Muscle of back (tissue), 11 donors: ENCODE data around the gene COLEC11. TPM values are rescaled to one million over a fixed set of nuclear protein-coding genes. Genes with fewer than 3 reads are reported as not detected.
"Not testable (repeated sequence)": the region's sequence is repeated elsewhere in the genome, so short reads cannot be mapped to it uniquely, and the experiment has no call there.

Experiments used
- DNase-seq, 3 donors: peaks; one replicate each; pipeline versions ENCODE4 v3.0.0 to v3.0.0-alpha.2; 2013
- polyA plus RNA-seq, 10 donors: library from polyadenylated mRNA; unstranded; fragments of 120-200 nt; gene quantifications; one replicate each; pipeline ENCODE4 v1.2.1, GENCODE V29; 2013; ENCODE audit not compliant: insufficient read length in 10 of 10

The COLEC11 gene
- polyA plus RNA-seq, 10 donors, result 0.26 to 1.4 (median 0.49) TPM; not detected in 2

GRCh38 chr2:3622967-3623366, 28.1 kb downstream of the COLEC11 start:
- DNase-seq, result no peak

DNA sequence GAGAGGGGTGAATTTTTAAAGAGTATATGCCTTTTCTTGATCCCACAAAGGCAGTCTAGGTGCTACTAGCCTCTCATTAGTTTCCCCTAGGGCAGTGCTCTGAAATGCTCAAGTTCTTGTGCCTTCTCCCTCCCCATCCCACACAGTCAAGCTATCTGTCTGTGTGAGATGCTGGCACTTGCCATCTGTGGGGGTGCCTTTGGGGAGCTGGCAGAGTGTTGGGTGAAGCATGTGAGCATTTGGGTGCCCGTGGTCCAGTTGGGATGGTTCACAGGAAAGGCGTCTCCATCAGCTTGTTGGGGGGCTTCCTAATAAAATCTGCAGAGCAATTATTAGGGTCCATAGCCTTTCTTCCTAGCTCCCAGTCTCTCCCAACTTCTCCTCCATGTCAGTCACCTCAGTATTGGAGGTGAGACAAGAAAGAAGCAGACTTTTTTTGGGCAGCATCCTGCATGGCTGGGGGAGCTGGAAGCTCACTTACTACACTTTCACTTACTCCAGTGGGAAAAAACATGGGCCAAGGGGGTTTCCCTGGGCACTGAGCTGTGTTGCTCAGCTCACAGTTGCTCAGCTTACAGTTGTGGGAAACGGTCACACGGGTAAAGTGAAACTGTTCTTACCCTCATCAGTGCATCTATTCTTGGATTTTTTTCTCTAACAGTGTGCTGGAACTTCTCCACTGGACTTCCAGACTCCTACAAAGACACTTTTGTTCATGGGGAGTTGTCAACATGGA, 29.3 kb downstream of the COLEC11 start:
- no peak for DNase-seq

DNA sequence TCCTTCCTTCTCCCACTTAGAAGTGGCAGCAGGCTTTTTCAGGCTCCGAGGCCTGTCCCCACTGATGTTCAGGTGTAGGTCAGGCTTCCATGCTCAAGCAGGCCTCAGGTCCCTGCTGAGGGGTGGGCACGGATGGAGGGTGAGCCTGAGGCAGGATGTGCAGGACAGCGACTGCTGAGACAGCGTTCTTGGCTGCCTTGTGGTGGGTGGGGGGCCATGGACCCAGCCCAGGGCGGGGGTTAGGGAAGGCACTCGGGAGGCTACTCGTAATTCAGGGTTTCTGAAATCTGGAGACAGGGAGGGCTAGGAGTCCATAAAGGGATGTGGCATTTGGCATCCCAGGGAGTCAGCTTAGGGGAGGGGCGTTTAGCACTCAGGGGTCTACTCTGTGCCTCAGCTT, 30.3 kb downstream of the COLEC11 start:
- DNase-seq, result no peak

DNA sequence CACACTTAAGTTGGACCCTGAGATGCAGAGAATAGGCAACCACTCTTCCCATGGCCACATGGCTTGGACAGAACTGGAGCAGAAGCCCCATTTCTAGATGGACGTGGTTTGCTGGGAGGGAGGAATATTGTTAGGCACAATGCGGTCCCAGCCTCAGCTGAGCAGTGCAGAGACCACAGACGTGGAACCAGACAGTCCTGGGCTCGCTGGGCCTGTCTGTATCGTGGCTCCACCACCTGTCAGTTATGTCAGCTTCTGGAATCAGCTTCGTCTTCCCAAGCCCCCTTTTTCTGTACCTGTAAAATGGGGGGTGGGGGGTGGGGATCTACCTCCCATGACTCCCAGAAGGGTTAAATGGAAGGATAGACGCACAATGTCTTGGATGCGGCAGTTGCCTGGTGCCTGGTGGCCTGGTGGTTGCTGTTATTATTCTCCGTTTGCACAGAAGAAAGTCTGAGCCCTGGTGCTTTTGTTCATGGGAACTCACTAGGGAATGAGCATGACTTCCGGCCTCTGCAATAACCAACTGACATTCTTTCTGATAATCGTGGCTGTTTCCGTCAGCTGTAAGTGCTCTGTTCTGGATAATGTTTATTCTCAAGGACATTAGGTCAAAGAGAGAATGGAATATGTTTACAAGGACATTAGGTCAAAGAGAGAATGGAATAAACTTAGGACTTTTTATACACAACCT, 31.4 kb downstream of the COLEC11 start:
- no peak for DNase-seq

DNA sequence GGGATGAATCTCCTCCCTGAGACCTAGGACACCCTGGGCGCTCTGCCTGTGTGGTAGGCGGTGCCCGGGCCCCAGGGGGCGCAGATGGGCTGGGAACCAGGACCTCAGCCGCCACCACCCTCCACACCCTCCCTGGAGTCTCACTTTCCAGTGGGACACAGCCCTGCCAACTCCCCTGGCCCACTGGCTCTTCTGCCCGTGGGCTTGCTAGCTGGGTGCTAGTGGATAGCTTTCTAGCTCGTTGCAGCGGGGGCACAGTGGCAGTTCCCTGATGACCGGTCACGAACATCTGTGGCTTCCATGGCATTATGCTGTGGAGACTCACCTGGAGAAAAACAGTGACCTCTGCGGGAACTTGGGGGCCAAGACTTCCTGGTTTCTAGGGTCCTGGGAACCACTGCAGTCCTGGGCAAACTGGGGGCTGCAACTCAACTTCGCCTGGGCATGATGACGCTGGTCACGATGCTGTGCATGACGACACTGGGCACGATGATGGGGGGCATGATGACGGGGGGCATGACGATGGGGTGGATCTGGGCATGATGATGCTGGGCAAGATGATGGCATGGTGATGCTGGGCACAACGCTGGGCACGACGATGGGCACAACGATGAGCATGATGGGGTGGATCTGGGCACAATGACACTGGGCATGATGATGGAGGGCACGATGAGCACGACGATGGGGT, 32.0 kb downstream of the COLEC11 start:
- DNase-seq, result no peak

DNA sequence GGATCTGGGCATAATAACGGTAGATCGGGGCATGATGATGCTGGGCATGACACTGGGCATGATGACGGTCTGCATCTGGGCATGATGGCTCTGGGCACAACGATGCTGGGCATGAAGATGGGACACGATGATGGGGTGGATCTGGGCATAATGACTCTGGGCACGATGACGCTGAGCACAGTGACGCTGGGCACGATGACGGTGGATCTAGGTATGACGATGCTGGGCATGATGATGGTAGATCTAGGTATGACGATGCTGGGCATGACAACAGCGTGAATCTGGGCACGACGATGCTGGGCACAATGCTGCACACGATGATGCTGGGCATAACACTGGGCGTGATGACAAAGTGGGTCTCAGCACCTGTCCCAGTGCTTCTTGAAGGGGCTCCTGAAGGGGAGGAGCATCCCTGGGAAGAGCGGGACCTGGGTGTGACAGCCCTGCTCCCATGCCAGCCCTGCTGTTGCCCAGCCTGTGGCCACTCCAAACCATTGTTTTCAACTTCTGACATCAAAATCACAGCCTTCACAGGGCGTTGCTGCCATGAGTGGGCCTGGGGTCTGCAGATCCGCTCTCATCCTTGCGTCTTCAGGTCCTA, 32.7 kb downstream of the COLEC11 start:
- no peak for DNase-seq

- DNase-seq, result no peak
These were observed 33.3 kb downstream of the COLEC11 start for GRCh38 chr2:3628241-3628679.

DNA sequence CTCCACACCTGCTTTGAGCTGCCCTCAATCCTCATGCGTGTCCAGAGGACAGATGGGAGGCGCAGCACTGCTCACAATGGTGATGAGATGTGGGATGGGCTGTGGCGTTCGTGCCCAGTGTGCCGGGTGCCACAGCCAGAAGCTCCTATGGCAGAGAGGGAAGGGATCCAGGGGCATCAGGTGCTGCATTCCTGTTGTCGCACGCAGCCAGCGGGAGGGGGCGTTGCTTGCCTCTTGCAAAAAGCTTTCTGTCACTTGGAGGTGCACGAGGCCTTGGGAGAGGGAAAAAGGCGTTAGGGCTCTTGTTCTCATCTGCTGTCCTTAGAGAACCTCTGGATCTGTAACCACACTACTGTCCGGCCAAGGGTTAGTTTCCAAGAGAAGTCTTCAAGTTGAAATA, 33.9 kb downstream of the COLEC11 start:
- no peak for DNase-seq

GRCh38 chr2:3630631-3631030, 35.7 kb downstream of the COLEC11 start:
- DNase-seq, result no peak

- no peak for DNase-seq
These were observed 36.4 kb downstream of the COLEC11 start for GRCh38 chr2:3631161-3631850.

GRCh38 chr2:3631851-3632659, 37.1 kb downstream of the COLEC11 start:
- no peak for DNase-seq

GRCh38 chr2:3633089-3633981, 38.4 kb downstream of the COLEC11 start:
- peak; percentile 18 to 51 (median 26) for DNase-seq

DNA sequence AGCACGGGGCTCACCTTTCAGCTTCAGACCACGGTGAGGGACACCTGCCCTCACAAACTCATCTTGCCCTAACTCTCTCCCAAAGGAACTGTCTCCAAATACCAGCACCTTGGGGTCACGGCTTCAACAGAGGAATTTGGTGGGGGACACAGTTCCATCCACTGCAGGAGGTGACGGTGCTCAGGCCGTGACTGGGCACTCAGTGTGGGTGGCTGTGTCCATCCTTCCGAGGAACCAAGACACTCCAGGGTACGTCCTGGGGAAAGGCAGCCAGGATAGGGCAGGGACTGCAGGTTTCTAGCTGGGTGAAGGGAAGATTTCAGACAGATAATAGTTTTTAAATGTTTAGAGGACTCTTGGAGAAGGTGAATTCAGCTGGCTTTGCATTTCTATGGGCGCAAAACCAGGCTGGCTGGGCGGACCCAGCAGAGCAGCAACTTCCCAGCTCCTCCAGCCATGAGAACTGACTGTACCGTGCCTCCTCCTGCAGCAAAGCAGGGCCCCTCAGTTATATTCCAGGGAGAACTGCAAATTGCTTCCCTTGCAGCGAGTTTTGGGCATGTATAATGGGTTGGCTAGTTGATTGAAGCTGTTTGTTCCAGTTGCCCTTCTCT, 39.2 kb downstream of the COLEC11 start:
- no peak for DNase-seq

DNA sequence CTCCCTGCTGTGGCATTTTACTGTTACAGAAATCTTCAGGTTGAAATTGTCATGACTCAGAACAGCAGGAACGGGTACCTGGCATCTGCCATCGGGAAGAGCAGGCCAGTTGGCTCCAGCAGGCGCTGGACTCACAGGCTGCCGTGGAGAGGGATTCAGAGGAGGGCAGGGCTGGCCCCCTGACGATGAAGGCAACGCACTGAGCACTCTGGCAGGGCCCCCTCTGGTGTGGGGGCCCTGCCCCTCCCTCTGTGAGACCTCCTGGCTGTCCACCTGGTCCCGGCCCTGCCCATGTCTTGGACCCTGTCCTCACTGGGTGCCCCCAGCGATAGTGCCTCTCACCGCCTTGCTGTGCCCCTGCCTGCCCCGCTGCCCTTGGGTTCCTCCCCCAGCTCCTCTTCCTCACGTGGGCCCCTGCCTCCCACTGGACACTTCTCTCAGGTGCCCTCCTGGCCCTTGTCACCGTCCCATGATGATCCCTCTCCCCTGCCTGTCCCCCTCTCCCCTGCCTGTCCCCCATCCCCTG, 39.7 kb downstream of the COLEC11 start:
- DNase-seq, result no peak

- no peak for DNase-seq
These were observed 40.5 kb downstream of the COLEC11 start for GRCh38 chr2:3635171-3635974.

GRCh38 chr2:3635975-3636327, 41.0 kb downstream of the COLEC11 start:
- DNase-seq, result not testable (repeated sequence)

DNA sequence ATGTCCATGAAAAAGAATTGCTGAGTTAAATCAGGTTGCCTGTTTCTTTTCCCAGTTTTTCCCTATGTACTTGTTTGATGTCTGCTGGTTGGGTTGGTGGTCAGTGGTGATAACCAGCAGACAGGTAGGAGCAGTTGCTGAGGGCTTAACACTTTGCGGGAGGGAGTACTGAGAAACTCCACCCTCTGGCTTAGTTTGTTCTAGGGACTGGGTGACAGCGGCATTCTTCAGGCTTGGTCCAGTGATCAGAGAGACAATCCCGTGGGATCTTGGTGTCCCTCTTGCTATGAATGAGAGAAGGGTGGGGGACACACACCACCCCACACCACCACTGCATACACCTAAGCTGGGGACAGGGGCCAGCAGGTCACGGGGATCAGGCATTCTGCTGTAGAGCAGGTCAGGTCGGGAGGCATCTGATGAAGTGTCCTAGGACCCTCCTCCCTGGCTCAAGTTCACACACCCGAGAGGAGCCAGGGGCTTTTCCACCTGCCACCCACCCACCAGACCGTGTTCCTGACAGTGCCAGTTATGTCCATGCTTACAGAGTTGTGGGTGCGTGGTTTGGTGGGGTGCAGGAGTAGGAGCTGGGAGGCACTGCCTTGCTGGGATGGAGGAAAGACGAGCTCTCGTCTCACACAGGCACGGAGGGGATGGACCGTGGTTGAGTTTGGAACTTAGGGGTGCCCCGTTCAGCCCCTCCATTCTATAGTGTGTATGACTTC, 41.8 kb downstream of the COLEC11 start:
- DNase-seq, result no peak

- no peak for DNase-seq
These were observed 42.4 kb downstream of the COLEC11 start for GRCh38 chr2:3637311-3637675.
